Large intestine (tissue), 3 donors: ENCODE measurements around the gene KCNQ1. TPM values are rescaled to one million over a fixed set of nuclear protein-coding genes. Genes with fewer than 3 reads are reported as not detected.

Source experiments
- DNase-seq, 2 donors: peaks; one replicate each; pipeline versions ENCODE4 v3.0.0 to v3.0.0-alpha.2; 2013
- H3K27ac ChIP-seq: one replicate; pipeline ENCODE4 v1.5.1; 2013; ENCODE audit warnings: low read length
- H3K27me3 ChIP-seq: 2 replicates; pipeline ENCODE4 v1.6.1; 2013; ENCODE audit warnings: low read length; ENCODE audit not compliant: control insufficient read depth, insufficient read depth
- H3K36me3 ChIP-seq: 2 replicates; pipeline ENCODE4 v1.6.1; 2013; ENCODE audit warnings: low read length; ENCODE audit not compliant: control insufficient read depth, insufficient read depth
- H3K4me1 ChIP-seq: one replicate; pipeline ENCODE4 v1.6.1; 2013; ENCODE audit warnings: low read length; ENCODE audit not compliant: control insufficient read depth, insufficient read depth
- H3K4me3 ChIP-seq: one replicate; pipeline ENCODE4 v1.5.1; 2013; ENCODE audit warnings: low read length
- H3K9me3 ChIP-seq: one replicate; pipeline ENCODE4 v1.6.1; 2013; ENCODE audit warnings: mild to moderate bottlenecking, low read depth, low read length, moderate library complexity; ENCODE audit not compliant: control insufficient read depth
- WGBS: methylation state at CpG from one replicate; pipeline ENCODE4 v1.1.5; 2013; ENCODE audit warnings: low lambda C conversion rate; ENCODE audit not compliant: insufficient coverage; 5-methylcytosine and 5-hydroxymethylcytosine counted together
- polyA plus RNA-seq: library from polyadenylated mRNA; unstranded; fragments of 120-200 nt; gene quantifications from one replicate; pipeline ENCODE4 v1.2.1, GENCODE V29; 2013

The KCNQ1 gene
- polyA plus RNA-seq, 1 donor: 19.5 TPM

GRCh38 chr11:2791521-2792380 is 346.9 kb downstream of the KCNQ1 start:
- Histone ChIP-seq H3K9me3 (peaks cover 12% of the 10 kb centered on the region), H3K36me3 (no peaks in the 10 kb centered on the region), H3K4me3 (peak overlapping the region; percentile 54), H3K27me3 (peaks cover 3% of the 10 kb centered on the region), H3K4me1 (peaks cover 24% of the 10 kb centered on the region), H3K27ac (no peak overlapping the region)
- WGBS: no CpG with 5 or more reads among the region's 71 CpGs
- DNase-seq: peak in 1 of 2 donors; percentile 48

DNA sequence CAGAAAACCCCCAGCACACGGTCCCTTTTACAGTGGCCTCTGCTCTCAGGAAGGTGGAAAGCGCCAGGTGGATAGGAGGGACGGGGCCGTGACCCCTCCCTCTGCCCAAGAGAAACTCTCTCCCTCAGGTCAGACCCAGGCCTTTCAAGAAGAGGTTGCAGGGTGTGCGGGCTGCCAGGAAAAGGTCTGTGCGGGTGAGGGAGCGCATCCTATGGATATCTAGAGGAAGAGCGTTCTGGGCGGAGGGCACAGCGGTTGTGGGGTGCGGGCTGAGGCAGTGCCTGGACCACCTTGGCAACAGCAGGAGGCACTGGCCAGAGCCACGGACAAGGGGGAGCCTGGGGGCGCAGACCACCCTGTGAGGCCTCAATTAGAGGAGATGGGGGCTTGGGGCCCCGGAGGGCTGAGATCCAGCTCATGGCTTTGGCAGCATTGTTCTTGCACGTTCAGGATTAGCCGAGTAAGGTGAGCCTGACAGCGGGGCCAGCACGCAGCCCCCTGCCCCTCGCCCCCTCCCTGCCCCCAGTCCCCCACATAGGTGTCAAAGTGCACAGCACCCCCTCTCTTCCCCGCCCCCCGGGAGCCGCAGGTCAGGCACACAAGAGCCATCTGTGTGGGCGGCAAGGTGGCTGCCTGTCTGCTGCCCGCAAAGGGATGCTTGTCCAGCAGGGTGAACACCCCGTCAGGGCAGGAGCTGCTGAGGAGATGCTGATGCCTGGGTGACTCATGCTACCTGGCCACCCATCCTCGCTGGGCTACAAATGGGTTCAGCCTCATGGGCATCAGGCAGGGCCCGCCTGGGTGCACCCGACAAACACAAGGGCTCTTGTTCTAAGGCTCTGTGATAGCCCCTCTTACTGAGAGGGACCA is 347.8 kb downstream of the KCNQ1 start:
- WGBS: no CpG with 5 or more reads among the region's 28 CpGs
- peaks cover 19% of the 10 kb centered on the region for H3K9me3 ChIP-seq
- peaks cover 3% of the 10 kb centered on the region for H3K27me3 ChIP-seq
- H3K4me1 ChIP-seq: peaks cover 21% of the 10 kb centered on the region
- H3K27ac ChIP-seq: no peak overlapping the region
- H3K4me3 ChIP-seq: no peak overlapping the region
- no peak for DNase-seq
- no peaks in the 10 kb centered on the region for H3K36me3 ChIP-seq

DNA sequence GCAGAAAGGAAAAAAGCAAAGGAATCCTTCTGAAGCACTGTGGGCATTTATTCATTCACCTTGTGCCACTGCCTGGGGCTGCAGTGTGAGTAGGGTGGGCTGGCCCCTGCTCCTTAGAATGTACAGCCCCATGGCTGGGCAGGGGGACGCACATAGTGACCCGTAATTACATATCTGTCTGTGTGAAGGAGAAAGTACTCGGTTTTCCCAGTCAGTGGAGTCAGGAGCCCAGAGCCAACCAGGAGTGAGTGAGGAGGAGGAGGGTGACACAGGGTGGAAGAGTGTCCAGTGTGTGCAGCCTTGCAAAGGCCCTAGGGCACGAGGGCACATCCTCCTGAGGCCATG is 348.9 kb downstream of the KCNQ1 start:
- Histone ChIP-seq H3K4me1 (peaks cover 16% of the 10 kb centered on the region), H3K4me3 (no peak overlapping the region), H3K27me3 (peaks cover 3% of the 10 kb centered on the region), H3K27ac (no peak overlapping the region), H3K9me3 (peaks cover 23% of the 10 kb centered on the region), H3K36me3 (no peaks in the 10 kb centered on the region)
- WGBS: no CpG with 5 or more reads among the region's 4 CpGs
- DNase-seq: no peak

DNA sequence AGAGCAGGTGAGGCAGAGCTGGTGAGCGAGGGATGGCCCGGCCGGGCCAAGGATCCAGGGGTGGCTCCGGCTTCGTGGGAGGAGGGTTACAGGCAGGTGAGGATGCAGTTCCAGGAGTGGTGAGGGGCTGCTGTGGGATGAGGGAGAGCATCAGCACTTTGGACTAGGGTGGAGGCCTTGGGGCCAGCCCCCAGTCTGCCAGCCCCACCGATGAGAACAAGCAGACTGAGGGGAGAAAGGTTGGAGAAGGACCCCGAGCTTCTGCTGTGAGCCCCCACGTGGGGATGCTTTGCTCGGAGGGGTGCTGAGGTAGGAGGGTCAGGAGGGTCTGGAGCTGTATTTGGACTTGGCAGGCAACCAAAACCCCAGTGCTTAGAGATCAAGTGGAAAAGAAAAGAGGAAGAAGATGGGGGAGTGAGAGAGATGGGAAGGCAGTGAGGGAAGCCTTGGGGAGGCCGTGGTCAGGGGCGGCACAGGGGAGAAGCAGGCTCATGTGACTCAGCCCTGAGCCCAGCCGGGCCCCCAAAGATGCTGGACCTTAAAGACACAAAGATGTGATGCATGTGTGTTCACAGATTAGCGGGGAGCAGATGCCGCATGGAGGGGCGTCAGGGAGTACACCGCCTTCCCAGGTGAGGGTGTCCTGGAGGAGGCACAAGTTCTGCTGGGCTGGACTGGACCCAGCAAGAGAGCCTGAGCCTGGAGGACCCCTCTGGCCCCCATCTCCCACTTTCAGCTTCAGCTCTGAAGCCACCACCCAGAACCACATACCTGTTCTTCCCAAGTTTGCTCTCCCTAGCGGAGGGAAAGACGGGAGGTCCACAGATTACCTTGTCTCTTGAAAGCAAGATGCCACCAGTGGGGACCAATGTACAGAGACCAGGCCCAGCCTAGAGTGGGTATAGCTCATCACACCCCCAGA is 349.5 kb downstream of the KCNQ1 start:
- Histone ChIP-seq H3K9me3 (peaks cover 29% of the 10 kb centered on the region), H3K36me3 (no peaks in the 10 kb centered on the region), H3K27me3 (peaks cover 3% of the 10 kb centered on the region), H3K4me1 (peaks cover 10% of the 10 kb centered on the region), H3K27ac (no peak overlapping the region), H3K4me3 (no peak overlapping the region)
- no CpG with 5 or more reads among the region's 18 CpGs for WGBS
- no peak for DNase-seq

DNA sequence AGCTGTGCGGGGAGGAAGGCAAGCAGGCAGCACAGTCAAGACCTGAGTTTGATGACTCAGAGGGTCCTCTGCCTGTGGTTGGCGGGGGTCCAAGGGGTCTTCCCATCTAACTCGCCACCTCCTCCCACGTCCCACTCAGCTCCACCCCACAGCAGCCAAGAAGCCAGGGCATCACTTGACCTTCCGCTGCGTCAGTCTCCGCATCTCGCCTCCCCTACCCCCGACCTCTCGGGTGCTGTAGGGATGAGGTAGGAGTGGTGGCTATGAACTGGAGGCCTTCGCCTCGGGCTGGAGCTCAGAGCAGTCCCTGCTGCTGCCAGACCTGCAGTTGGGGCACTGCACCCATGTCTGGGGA is 350.1 kb downstream of the KCNQ1 start:
- Histone ChIP-seq H3K27me3 (peaks cover 3% of the 10 kb centered on the region), H3K36me3 (no peaks in the 10 kb centered on the region), H3K4me3 (no peak overlapping the region), H3K9me3 (peaks cover 36% of the 10 kb centered on the region), H3K27ac (no peak overlapping the region), H3K4me1 (peaks cover 8% of the 10 kb centered on the region)
- WGBS: no CpG with 5 or more reads among the region's 12 CpGs
- DNase-seq: no peak

- 100% methylated on average over 2 of the region's 10 CpGs for WGBS
- H3K9me3 ChIP-seq: peaks cover 36% of the 10 kb centered on the region
- no peak for DNase-seq
- peaks cover 8% of the 10 kb centered on the region for H3K4me1 ChIP-seq
- H3K36me3 ChIP-seq: no peaks in the 10 kb centered on the region
- no peak overlapping the region for H3K4me3 ChIP-seq
- H3K27me3 ChIP-seq: peaks cover 3% of the 10 kb centered on the region
- H3K27ac ChIP-seq: no peak overlapping the region
Measured at GRCh38 chr11:2795491-2795991, 350.7 kb downstream of the KCNQ1 start.

GRCh38 chr11:2796091-2796490 is 351.3 kb downstream of the KCNQ1 start:
- Histone ChIP-seq H3K27ac (no peak overlapping the region), H3K4me3 (no peak overlapping the region), H3K36me3 (no peaks in the 10 kb centered on the region), H3K4me1 (peaks cover 8% of the 10 kb centered on the region), H3K9me3 (peaks cover 34% of the 10 kb centered on the region), H3K27me3 (peaks cover 3% of the 10 kb centered on the region)
- DNase-seq: no peak
- WGBS: no CpG with 5 or more reads among the region's 15 CpGs

DNA sequence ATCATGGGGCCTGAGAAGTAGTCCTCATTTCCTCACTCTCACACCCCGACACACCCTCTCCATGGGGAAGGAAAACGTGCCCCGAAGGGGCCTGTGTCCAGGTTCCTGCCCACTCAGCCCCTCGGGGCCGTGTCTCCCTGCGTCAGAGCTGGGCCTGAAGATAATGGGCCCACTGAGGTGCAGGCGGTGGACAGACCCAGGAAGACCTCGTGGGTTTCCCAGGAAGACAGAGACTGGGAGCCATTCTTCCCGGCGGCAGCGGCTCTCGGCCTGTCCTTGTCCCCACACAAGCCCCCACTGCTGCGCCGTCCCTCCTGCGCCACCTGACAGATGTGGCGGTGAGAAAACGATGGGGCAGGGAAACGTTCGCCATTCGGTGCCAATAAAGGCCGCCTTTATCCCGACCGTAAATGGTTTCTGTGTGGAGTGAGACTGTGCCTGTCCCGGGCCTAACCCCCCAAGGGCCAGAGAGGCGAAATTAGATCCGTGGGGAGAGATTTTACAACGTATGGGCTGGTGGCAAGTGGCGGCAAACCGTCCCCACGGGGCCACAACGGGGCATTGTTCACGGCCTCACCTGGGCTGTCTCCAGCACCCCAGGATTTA is 351.8 kb downstream of the KCNQ1 start:
- Histone ChIP-seq H3K9me3 (peaks cover 32% of the 10 kb centered on the region), H3K4me3 (no peak overlapping the region), H3K27ac (no peak overlapping the region), H3K4me1 (peaks cover 5% of the 10 kb centered on the region), H3K36me3 (no peaks in the 10 kb centered on the region), H3K27me3 (peaks cover 3% of the 10 kb centered on the region)
- no CpG with 5 or more reads among the region's 32 CpGs for WGBS
- DNase-seq: no peak

DNA sequence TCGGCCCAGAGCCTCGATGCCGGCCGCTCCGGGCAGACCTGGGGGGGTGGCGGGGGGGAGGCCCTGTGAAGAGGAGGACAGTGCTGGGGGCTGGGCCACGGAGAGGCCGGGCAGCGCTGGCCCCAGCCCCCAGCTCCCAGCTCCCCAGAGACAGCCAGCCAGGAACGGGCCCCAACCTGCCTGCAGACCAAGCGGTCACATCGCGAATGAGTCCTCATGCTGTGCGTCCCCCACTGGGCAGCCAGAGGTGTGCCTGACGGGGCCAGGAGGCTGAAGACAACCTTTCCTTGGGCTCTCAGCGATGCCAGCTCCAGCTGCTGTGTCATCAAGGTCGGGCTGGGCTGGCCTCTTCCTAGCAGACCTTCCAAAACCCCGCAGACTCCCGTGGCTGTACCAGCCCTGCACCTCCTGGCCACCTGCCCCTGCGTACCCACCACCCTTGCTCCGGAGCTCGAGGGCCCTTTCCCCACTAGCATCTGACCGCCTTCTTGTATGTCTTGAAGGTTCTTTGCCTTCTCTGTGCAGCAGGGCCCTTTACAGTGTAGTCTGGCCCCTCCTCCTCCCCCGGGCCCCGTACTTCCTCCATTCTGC is 352.4 kb downstream of the KCNQ1 start:
- H3K36me3 ChIP-seq: no peaks in the 10 kb centered on the region
- peaks cover 32% of the 10 kb centered on the region for H3K9me3 ChIP-seq
- no CpG with 5 or more reads among the region's 25 CpGs for WGBS
- peaks cover under 1% of the 10 kb centered on the region for H3K4me1 ChIP-seq
- H3K4me3 ChIP-seq: no peak overlapping the region
- no peaks in the 10 kb centered on the region for H3K27me3 ChIP-seq
- DNase-seq: no peak
- H3K27ac ChIP-seq: no peak overlapping the region
